HepG2 (cell line): ENCODE measurements around the gene GADD45GIP1. TPM values are rescaled to one million over a fixed set of nuclear protein-coding genes. Genes with fewer than 3 reads are reported as not detected.

Source experiments
- AKAP8 ChIP-seq: sonication (generic); formaldehyde crosslinking; IDR thresholded peaks from 2 replicates; pipeline ENCODE4 v1.5.1; 2020; ENCODE audit warnings: mild to moderate bottlenecking, missing genetic modification reagents
- ASH2L ChIP-seq: fragments of 300-600, 200-600 bp; sonication (generic); IDR thresholded peaks from 2 replicates; pipeline ENCODE4 v1.7.0; 2017; ENCODE audit warnings: low read depth, mild to moderate bottlenecking, moderate library complexity, mixed read lengths, low read length; ENCODE audit not compliant: insufficient read length
- DZIP1 ChIP-seq: sonication (generic); formaldehyde crosslinking; IDR thresholded peaks from 2 replicates; pipeline ENCODE4 v1.5.0; 2020; ENCODE audit warnings: mild to moderate bottlenecking, missing genetic modification reagents
- HNRNPUL1 ChIP-seq: fragments of 200-400 bp; formaldehyde crosslinking; IDR thresholded peaks from 2 replicates; pipeline ENCODE4 v1.6.1; 2017; ENCODE audit warnings: low read depth, mild to moderate bottlenecking, low read length, moderate library complexity
- HOXA3 ChIP-seq: sonication (generic); formaldehyde crosslinking; IDR thresholded peaks from 2 replicates; pipeline ENCODE4 v1.5.0; 2020; ENCODE audit warnings: missing genetic modification reagents
- IRF9 ChIP-seq: sonication (generic); formaldehyde crosslinking; IDR thresholded peaks from 2 replicates; pipeline ENCODE4 v1.8.0; 2022; ENCODE audit warnings: missing genetic modification reagents, mild to moderate bottlenecking, borderline replicate concordance
- NFATC3 ChIP-seq: sonication (generic); formaldehyde crosslinking; IDR thresholded peaks from 2 replicates; pipeline ENCODE4 v1.5.1; 2020; ENCODE audit warnings: mild to moderate bottlenecking, missing genetic modification reagents
- NPAS2 ChIP-seq: sonication (generic); formaldehyde crosslinking; IDR thresholded peaks from 2 replicates; pipeline ENCODE4 v1.8.0; 2022; ENCODE audit warnings: mild to moderate bottlenecking, missing genetic modification reagents, borderline replicate concordance
- PREB ChIP-seq: sonication (generic); formaldehyde crosslinking; IDR thresholded peaks from 2 replicates; pipeline ENCODE4 v1.4.0; 2020; ENCODE audit warnings: missing genetic modification reagents
- PTBP1 ChIP-seq: fragments of 200-400 bp; formaldehyde crosslinking; IDR thresholded peaks from 2 replicates; pipeline ENCODE4 v1.6.1; 2018; ENCODE audit warnings: low read length, low read depth; ENCODE audit not compliant: poor library complexity, severe bottlenecking
- SPEN ChIP-seq: sonication (generic); formaldehyde crosslinking; IDR thresholded peaks from 2 replicates; pipeline ENCODE4 v1.5.1; 2020; ENCODE audit warnings: low read depth, mild to moderate bottlenecking, missing genetic modification reagents
- ZBTB7B ChIP-seq: sonication (generic); formaldehyde crosslinking; IDR thresholded peaks from 2 replicates; pipeline ENCODE4 v1.4.0; 2020; ENCODE audit warnings: missing genetic modification reagents
- ZFP37 ChIP-seq: sonication (generic); formaldehyde crosslinking; IDR thresholded peaks from 2 replicates; pipeline ENCODE4 v1.4.0; 2020; ENCODE audit warnings: missing genetic modification reagents, borderline replicate concordance
- ZKSCAN8 ChIP-seq: IDR thresholded peaks from 2 replicates; pipeline ENCODE4 v1.6.1; 2016; ENCODE audit warnings: borderline replicate concordance, missing genetic modification reagents, missing compliant biosample characterization
- ZNF235 ChIP-seq: sonication (generic); formaldehyde crosslinking; IDR thresholded peaks from 2 replicates; pipeline ENCODE4 v1.8.1; 2023; ENCODE audit warnings: mild to moderate bottlenecking, missing genetic modification reagents, borderline replicate concordance
- ZNF280D ChIP-seq: sonication (generic); formaldehyde crosslinking; IDR thresholded peaks from 2 replicates; pipeline ENCODE4 v1.5.1; 2020; ENCODE audit warnings: mild to moderate bottlenecking, missing genetic modification reagents
- ZNF530 ChIP-seq: sonication (generic); formaldehyde crosslinking; IDR thresholded peaks from 2 replicates; pipeline ENCODE4 v1.5.0; 2020; ENCODE audit warnings: low read depth, mild to moderate bottlenecking, missing genetic modification reagents
- ZNF614 ChIP-seq: IDR thresholded peaks from 2 replicates; pipeline ENCODE4 v1.6.1; 2018; ENCODE audit warnings: missing biosample characterization, missing genetic modification reagents, inconsistent platforms, borderline replicate concordance
- polyA plus RNA-seq, 8 experiments: library from polyadenylated mRNA; depleted of rRNA in 3 of 8; stranded (reverse) in 7 of 8; unstranded in 1 of 8; fragments of >200 nt; fragmentation: Illumina TruSeq in 4 of 8; extraction: Trizol in 4 of 8; gene quantifications; 2 replicates each; pipeline versions ENCODE4 v1.2.1 to v1.2.3, GENCODE V29; 2011 to 2016; ENCODE audit warnings: low read depth in 4 of 8, missing spikeins in 1 of 8, mixed read lengths in 1 of 8; ENCODE audit not compliant: insufficient read depth in 1 of 8
- total RNA-seq, 5 experiments: library from RNA; depleted of rRNA; stranded (reverse); fragments of >200 nt; fragmentation: Illumina TruSeq; extraction: Trizol; gene quantifications; 2 replicates each; pipeline ENCODE4 v1.2.3, GENCODE V29; 2016; ENCODE audit warnings: low read depth in 1 of 5
- TF ChIP-seq, protein P1 (sequence below): sonication (generic); formaldehyde crosslinking; IDR thresholded peaks from 2 replicates; pipeline ENCODE4 v1.4.0; 2020; ENCODE audit warnings: missing genetic modification reagents
- TF ChIP-seq, protein P2 (sequence below): IDR thresholded peaks from 2 replicates; pipeline ENCODE4 v1.6.1; 2016; ENCODE audit warnings: control low read depth

GADD45GIP1 gene
- total and polyA plus RNA-seq, 2 of the 13 experiments (the other 11 are each of a cell fraction or from before 2014, with no cell fraction given): 24.6 to 30.7 TPM

DNA sequence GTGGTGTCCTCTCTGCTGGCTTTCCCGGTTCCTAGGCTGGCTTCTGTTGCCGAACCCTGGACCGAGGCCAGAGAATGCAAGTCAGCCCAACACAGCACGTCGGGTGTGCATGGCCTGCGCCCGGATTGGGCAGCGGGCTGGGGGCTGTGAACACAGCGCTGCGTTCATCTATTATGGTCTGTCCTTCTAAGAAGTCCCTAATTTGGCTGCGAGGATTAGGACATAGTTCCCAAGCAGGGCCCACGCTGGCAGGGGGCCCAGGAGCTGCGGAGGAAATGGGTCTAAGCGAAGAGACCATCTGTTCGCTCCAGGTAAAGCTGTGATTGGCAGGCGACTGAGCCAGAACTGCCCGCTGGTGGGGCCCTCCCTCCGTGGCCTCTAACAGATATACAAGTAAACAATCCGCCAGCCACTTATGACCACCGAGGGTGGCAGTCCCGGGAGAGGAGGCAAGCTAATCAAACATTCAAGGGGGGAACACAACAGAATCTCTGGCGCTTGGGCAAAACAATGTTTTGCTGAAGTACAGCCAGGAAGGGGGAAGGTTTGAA, 43.9 kb downstream of the GADD45GIP1 start (continued):
- no peak for TF ChIP-seq AKAP8 (CRISPR knock-in tag)
- no peak for TF ChIP-seq ZNF530
- TF ChIP-seq SPEN (CRISPR knock-in tag): no peak
- TF ChIP-seq, protein P1, sequence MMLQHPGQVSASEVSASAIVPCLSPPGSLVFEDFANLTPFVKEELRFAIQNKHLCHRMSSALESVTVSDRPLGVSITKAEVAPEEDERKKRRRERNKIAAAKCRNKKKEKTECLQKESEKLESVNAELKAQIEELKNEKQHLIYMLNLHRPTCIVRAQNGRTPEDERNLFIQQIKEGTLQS: no peak
- no peak for TF ChIP-seq ZFP37 (CRISPR knock-in tag)
- TF ChIP-seq PTBP1: no peak
- no peak for TF ChIP-seq NFATC3 (CRISPR knock-in tag)
- no peak for TF ChIP-seq IRF9 (CRISPR knock-in tag)
- no peak for TF ChIP-seq ZBTB7B (CRISPR knock-in tag)
- TF ChIP-seq, protein P2, sequence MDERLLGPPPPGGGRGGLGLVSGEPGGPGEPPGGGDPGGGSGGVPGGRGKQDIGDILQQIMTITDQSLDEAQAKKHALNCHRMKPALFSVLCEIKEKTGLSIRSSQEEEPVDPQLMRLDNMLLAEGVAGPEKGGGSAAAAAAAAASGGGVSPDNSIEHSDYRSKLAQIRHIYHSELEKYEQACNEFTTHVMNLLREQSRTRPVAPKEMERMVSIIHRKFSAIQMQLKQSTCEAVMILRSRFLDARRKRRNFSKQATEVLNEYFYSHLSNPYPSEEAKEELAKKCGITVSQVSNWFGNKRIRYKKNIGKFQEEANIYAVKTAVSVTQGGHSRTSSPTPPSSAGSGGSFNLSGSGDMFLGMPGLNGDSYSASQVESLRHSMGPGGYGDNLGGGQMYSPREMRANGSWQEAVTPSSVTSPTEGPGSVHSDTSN: peak; percentile 83
- TF ChIP-seq ASH2L: peak; percentile 20
- TF ChIP-seq DZIP1 (CRISPR knock-in tag): no peak
- TF ChIP-seq ZKSCAN8 (CRISPR knock-in tag): no peak
- no peak for TF ChIP-seq ZNF235 (CRISPR knock-in tag)
- TF ChIP-seq HNRNPUL1: no peak
- TF ChIP-seq NPAS2 (CRISPR knock-in tag): no peak
- TF ChIP-seq HOXA3: peak; percentile 41; the same call in 1 of the 2 replicates
- no peak for TF ChIP-seq ZNF280D (CRISPR knock-in tag)
- 0 out of 2 replicates have a peak, but pooled peaks have one; percentile 15 for TF ChIP-seq ZNF614 (CRISPR knock-in tag)
- no peak for TF ChIP-seq PREB (CRISPR knock-in tag)
